Caki2 (cell line): Measurements from ENCODE around the gene NKIRAS2. TPM values are rescaled to one million over a fixed set of nuclear protein-coding genes. Genes with fewer than 3 reads are reported as not detected.

Experiments used
- DNase-seq: peaks from one replicate; pipeline ENCODE4 v3.0.0-alpha.2; 2015; ENCODE audit warnings: low read depth
- in situ Hi-C: cut with HindIII; loops from 2 replicates; pipeline ENCODE4 v1.10.0; 2016; ENCODE audit warnings: low sequenced_read_pairs, low pct_unique_long_range_greater_than_20kb, mixed read lengths
- total RNA-seq: library from RNA; depleted of rRNA; stranded (reverse); fragments of >200 nt; shearing (Covaris generic); gene quantifications from 2 replicates; pipeline ENCODE4 v1.2.3, GENCODE V29; 2014; ENCODE audit warnings: low replicate concordance; rRNA removed

Gene NKIRAS2
- total RNA-seq, 1 experiment from 2014 or later, result 77.5 TPM

DNA sequence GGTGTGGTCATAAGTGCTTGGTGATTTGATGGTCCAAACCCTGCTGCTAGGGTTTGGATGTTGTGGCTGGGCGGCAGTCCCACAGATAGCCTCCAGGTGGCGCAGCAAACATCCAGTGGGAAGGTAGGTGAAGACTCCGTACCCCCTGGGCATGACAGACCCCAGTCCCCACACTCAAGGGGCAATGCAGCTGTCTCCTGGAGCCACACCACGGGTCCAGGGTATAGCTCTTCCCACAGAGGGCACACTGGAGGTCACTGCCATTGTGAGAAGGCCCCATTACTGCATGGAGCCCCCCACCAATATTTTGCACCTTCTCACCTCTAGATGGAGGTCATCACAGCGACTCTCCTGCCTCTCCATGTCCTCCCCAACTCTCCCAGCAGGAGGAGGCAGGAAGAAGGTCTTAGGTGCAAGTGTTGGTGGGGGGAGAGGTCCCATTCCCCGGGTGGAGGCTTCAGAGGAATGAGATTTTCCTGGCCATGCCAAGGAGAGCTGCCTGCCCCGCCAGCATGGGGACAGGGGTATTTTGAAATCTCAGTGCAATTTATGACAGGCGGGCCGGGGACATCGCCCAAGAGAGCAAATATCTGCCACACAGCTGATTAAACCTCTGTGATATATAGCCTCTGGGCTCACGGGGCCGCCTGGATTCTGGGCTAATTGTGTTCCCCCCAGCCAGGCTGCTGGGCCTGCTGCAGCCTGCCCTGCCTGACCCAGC, 47.6 kb downstream of the NKIRAS2 start:
- peak; percentile 33 for DNase-seq
- in situ Hi-C loops, result no loop called here

- DNase-seq, result no peak
- in situ Hi-C loops, result no loop called here
Measured at GRCh38 chr17:42068979-42069378, 49.1 kb downstream of the NKIRAS2 start.

GRCh38 chr17:42071810-42072209, 51.9 kb downstream of the NKIRAS2 start:
- in situ Hi-C loops, result no loop called here
- no peak for DNase-seq

GRCh38 chr17:42072323-42073187, 52.7 kb downstream of the NKIRAS2 start:
- DNase-seq, result no peak
- in situ Hi-C loops, result no loop called here

Other genes starting within 250 kb of the NKIRAS2 start
- 56.9 and 111 TPM in 2 replicates for gene JUP, start 233.4 kb upstream of the NKIRAS2 start, total RNA-seq
- gene P3H4, start 208.1 kb upstream of the NKIRAS2 start, total RNA-seq, result 148 and 200 TPM in 2 replicates
- 315 and 351 TPM in 2 replicates for gene FKBP10, start 207.1 kb upstream of the NKIRAS2 start, total RNA-seq
- gene NT5C3B, start 183.9 kb upstream of the NKIRAS2 start, total RNA-seq, result 69.5 and 97.0 TPM in 2 replicates
- gene KLHL10, start 182.3 kb upstream of the NKIRAS2 start, total RNA-seq, result not detected in 2 replicates
- gene KLHL11, start 154.7 kb upstream of the NKIRAS2 start, total RNA-seq, result 10.3 and 15.5 TPM in 2 replicates
- 146 and 150 TPM in 2 replicates for gene ACLY, start 101.1 kb upstream of the NKIRAS2 start, total RNA-seq
- gene ODAD4, start 89.5 kb upstream of the NKIRAS2 start, total RNA-seq, result 0.78 and 2.6 TPM in 2 replicates
- gene CNP, start 53.3 kb upstream of the NKIRAS2 start, total RNA-seq, result 50.2 and 67.0 TPM in 2 replicates
- 48.4 and 72.9 TPM in 2 replicates for gene DNAJC7, start 2.7 kb upstream of the NKIRAS2 start, total RNA-seq
- gene C17orf113, start 30.5 kb downstream of the NKIRAS2 start, total RNA-seq, result 0.98 and 1.5 TPM in 2 replicates
- not detected in 2 replicates for gene ZNF385C, start 78.4 kb downstream of the NKIRAS2 start, total RNA-seq
- 21.4 and 27.0 TPM in 2 replicates for gene DHX58, start 92.6 kb downstream of the NKIRAS2 start, total RNA-seq
- 24.6 and 33.7 TPM in 2 replicates for gene KAT2A, start 101.3 kb downstream of the NKIRAS2 start, total RNA-seq
- 0.20 TPM in 1 of 2 replicates, not detected in the other for gene HSPB9, start 102.7 kb downstream of the NKIRAS2 start, total RNA-seq
- 122 and 165 TPM in 2 replicates for gene RAB5C, start 134.9 kb downstream of the NKIRAS2 start, total RNA-seq
- not detected in 2 replicates for gene KCNH4, start 161.1 kb downstream of the NKIRAS2 start, total RNA-seq
- not detected in 2 replicates for gene HCRT, start 165.4 kb downstream of the NKIRAS2 start, total RNA-seq
- gene GHDC, start 174.4 kb downstream of the NKIRAS2 start, total RNA-seq, result 18.4 and 22.8 TPM in 2 replicates